ENCODE results near the gene MT1M. TPM values are rescaled to one million over a fixed set of nuclear protein-coding genes. Genes with fewer than 3 reads are reported as not detected.
A peak's percentile ranks its signal among the peaks of the same experiment; 100 is the strongest.

MT1M gene
- total and polyA plus RNA-seq, 7 donors, result 3.9 to 106 (median 14.8) TPM

- 78 to 84% methylated on average over 9 of the region's 9 CpGs for WGBS, 2 donors
- H3K4me1 ChIP-seq, result peaks cover 0 to 39% (median 29%) of the 10 kb centered on the region in 4 donors
- no peaks in the 10 kb centered on the region for H3K9me3 ChIP-seq
- no peak overlapping the region for H3K4me3 ChIP-seq
- no peak for DNase-seq
- no peaks in the 10 kb centered on the region for H3K36me3 ChIP-seq
- intact Hi-C loops (cut with DNase I), result no loop called here
- peak overlapping the region; percentile 0 to 92 (median 64) for H3K27ac ChIP-seq
- peaks cover 0 to 3% (median 0%) of the 10 kb centered on the region in 3 donors for H3K27me3 ChIP-seq
- TF ChIP-seq POLR2AphosphoS5 (IDR thresholded peaks at IDR 0.05) (no peak), POLR2A (IDR thresholded peaks at IDR 0.05) (no peak), EP300 (IDR thresholded peaks at IDR 0.05) (no peak), CTCF (IDR thresholded peaks at IDR 0.05) (no peak)
Observed at GRCh38 chr16:56628486-56629350, 3.7 kb upstream of the MT1M start.

GRCh38 chr16:56629531-56629930 lies 2.9 kb upstream of the MT1M start:
- WGBS, 2 donors, result 88 to 92% methylated on average over 3 of the region's 3 CpGs
- Histone ChIP-seq H3K27me3 (peaks cover 0 to 12% (median 2%) of the 10 kb centered on the region in 3 donors), H3K4me3 (no peak overlapping the region), H3K9me3 (no peaks in the 10 kb centered on the region), H3K36me3 (no peaks in the 10 kb centered on the region), H3K4me1 (peaks cover 0 to 39% (median 29%) of the 10 kb centered on the region in 4 donors), H3K27ac (peak overlapping the region in 2 of 4 donors; percentile 89 to 92)
- DNase-seq, result no peak
- TF ChIP-seq EP300 (IDR thresholded peaks at IDR 0.05), result no peak
- TF ChIP-seq CTCF (IDR thresholded peaks at IDR 0.05), result no peak
- no peak for TF ChIP-seq POLR2AphosphoS5 (IDR thresholded peaks at IDR 0.05)
- no peak for TF ChIP-seq POLR2A (IDR thresholded peaks at IDR 0.05)
- intact Hi-C loops (cut with DNase I), result no loop called here

- no peak for TF ChIP-seq POLR2AphosphoS5 (IDR thresholded peaks at IDR 0.05)
- no peak for TF ChIP-seq EP300 (IDR thresholded peaks at IDR 0.05)
- no peak for TF ChIP-seq POLR2A (IDR thresholded peaks at IDR 0.05)
- no peak for TF ChIP-seq CTCF (IDR thresholded peaks at IDR 0.05)
- no peak overlapping the region for H3K4me3 ChIP-seq
- H3K36me3 ChIP-seq, result no peaks in the 10 kb centered on the region
- DNase-seq, result no peak
- peaks cover 0 to 40% (median 34%) of the 10 kb centered on the region in 4 donors for H3K4me1 ChIP-seq
- no peak overlapping the region for H3K27ac ChIP-seq
- no peaks in the 10 kb centered on the region for H3K9me3 ChIP-seq
- WGBS, 2 donors, result 72 to 79% methylated on average over 3 of the region's 3 CpGs
- intact Hi-C loops (cut with DNase I), result no loop called here
- H3K27me3 ChIP-seq, result peaks cover 0 to 18% (median 8%) of the 10 kb centered on the region in 3 donors
Observed at GRCh38 chr16:56630134-56630533, 2.3 kb upstream of the MT1M start.

- Histone ChIP-seq H3K36me3 (no peaks in the 10 kb centered on the region), H3K9me3 (no peaks in the 10 kb centered on the region), H3K4me1 (peaks cover 0 to 42% (median 37%) of the 10 kb centered on the region in 4 donors), H3K4me3 (peak overlapping the region in 1 of 4 donors; percentile 37), H3K27me3 (peaks cover 6 to 28% (median 19%) of the 10 kb centered on the region in 3 donors), H3K27ac (peak overlapping the region in 3 of 4 donors; percentile 70 to 73 (median 72))
- WGBS, 2 donors, result 87 to 90% methylated on average over 10 of the region's 10 CpGs
- no peak for TF ChIP-seq POLR2A (IDR thresholded peaks at IDR 0.05)
- no peak for TF ChIP-seq EP300 (IDR thresholded peaks at IDR 0.05)
- TF ChIP-seq CTCF (IDR thresholded peaks at IDR 0.05), result no peak
- TF ChIP-seq POLR2AphosphoS5 (IDR thresholded peaks at IDR 0.05), result no peak
- intact Hi-C loops (cut with DNase I), result no loop called here
- DNase-seq, result no peak
Observed at GRCh38 chr16:56631197-56631596, 1.3 kb upstream of the MT1M start.
